ENCODE results near the gene OR2V1. TPM values are rescaled to one million over a fixed set of nuclear protein-coding genes. Genes with fewer than 3 reads are reported as not detected.
A peak's percentile ranks its signal among the peaks of the same experiment; 100 is the strongest.
"Not testable (repeated sequence)": the region's sequence is repeated elsewhere in the genome, so short reads cannot be mapped to it uniquely, and the experiment has no call there.

Gene OR2V1, protein sequence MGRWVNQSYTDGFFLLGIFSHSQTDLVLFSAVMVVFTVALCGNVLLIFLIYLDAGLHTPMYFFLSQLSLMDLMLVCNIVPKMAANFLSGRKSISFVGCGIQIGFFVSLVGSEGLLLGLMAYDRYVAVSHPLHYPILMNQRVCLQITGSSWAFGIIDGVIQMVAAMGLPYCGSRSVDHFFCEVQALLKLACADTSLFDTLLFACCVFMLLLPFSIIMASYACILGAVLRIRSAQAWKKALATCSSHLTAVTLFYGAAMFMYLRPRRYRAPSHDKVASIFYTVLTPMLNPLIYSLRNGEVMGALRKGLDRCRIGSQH
- not detected for total RNA-seq

DNA sequence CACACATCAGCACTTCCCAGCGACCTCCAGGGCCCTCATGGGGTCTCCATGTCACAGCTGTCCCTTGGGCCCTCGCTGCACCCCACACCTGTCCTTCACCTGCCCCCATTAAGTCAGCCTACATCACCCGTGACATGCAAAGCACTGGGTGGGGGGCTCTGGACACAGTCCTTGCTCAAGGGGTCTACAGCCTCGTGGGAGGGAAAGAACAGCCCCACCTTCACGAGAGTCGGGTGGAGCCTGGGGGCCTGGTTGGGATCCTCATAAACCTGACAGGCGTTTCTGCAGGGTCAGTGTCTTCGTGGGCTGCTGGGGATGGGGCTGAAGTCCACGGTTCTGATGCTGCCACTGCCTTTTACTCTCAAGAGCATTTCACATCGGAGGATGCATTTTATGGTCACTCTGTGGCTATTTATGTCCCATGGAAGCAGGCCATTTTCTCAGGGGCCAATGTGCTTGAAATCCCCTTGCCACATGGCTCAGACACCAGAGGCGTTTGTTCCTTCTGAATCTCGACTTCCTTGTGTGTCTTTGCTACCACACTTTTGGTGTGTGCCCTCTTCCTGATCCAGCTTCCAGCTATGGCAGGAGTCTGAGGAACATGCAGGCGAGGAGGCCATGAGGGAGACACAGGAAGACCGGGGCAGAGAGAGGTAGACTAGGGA is at the start of gene OR2V1:
TSS of gene OR2V1 (minus strand) at position 338 of the 665 bp plus-strand sequence. CDS start 5,865 bp downstream, outside the sequence.
- Mint-ChIP-seq H3K9me3 (no peaks in the 10 kb centered on the region), H3K27me3 (peaks cover 39% of the 10 kb centered on the region), H3K36me3 (no peaks in the 10 kb centered on the region), H3K27ac (no peak within 1 kb of the TSS), H3K4me3 (no peak within 1 kb of the TSS), H3K4me1 (no peaks in the 10 kb centered on the region)
- DNase-seq (no peak), ATAC-seq (ENCODE audit: low read depth) (no peak)
- POLR2A ChIA-PET: no interaction called here

DNA sequence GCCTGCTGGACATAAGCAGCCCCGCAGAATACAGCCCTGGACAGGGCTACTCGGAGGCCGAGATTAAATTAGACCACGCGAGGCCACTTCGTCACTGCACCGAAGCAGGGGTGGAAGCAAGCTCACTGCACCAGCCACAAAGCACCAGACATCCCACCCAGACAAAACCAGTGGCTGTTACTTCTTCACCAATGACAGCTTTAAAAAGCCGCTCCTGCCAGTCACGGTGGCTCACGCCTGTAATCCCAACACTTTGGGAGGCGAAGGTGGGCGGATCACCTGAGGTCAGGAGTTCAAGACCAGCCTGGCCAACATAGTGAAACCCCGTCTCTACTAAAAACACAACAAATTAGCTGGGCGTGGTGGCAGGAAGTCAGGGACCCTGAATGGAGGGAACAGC is 46.6 kb upstream of the OR2V1 start:
- H3K36me3 Mint-ChIP-seq; ATAC-seq (ENCODE audit: low read depth): not testable (repeated sequence)
- POLR2A ChIA-PET: interaction anchor here (1.3 kb wide), 1 partner anchor 46 kb away, joined by 5 read pairs; no protein-coding TSS in a partner anchor

DNA sequence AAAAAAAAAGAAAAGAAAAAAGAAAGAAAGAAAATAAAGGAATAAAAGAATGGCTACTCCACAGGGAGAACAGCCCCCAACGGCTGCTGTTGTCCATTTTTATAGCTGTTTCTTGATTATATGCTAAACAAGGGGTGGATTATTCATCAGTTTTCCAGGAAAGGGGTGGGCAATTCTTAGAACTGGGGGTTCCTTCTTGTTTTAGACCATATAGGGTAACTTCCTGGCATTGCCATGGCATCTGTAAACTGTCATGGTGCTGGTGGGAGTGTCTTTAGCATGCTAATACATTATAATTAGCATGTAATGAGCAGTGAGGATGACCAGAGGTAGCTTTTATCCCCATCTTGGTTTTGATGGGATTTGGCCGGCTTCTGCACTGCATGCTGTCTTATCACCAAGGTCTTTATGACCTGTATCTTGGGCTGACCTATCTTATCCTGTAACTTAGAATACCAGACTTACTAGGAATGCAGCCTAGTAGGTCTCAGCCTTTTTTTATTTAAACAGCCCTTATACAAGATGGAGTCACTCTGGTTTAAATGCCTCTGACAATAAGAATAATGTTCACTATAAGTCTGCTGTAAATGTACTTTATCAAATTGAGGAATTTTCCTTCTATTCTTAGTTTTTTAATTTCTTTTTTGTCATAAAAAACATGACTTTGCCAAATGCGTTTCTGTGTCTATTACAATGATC is 45.4 kb upstream of the OR2V1 start:
- H3K4me1 Mint-ChIP-seq: peaks cover 16% of the 10 kb centered on the region

More for the DNA sequence above, 46.6 kb upstream of the OR2V1 start:
- not testable (repeated sequence) for H3K9me3 Mint-ChIP-seq, H3K27ac Mint-ChIP-seq, DNase-seq, H3K4me3 Mint-ChIP-seq
- Mint-ChIP-seq H3K27me3 (peaks cover 11% of the 10 kb centered on the region), H3K4me1 (peaks cover 15% of the 10 kb centered on the region)

DNA sequence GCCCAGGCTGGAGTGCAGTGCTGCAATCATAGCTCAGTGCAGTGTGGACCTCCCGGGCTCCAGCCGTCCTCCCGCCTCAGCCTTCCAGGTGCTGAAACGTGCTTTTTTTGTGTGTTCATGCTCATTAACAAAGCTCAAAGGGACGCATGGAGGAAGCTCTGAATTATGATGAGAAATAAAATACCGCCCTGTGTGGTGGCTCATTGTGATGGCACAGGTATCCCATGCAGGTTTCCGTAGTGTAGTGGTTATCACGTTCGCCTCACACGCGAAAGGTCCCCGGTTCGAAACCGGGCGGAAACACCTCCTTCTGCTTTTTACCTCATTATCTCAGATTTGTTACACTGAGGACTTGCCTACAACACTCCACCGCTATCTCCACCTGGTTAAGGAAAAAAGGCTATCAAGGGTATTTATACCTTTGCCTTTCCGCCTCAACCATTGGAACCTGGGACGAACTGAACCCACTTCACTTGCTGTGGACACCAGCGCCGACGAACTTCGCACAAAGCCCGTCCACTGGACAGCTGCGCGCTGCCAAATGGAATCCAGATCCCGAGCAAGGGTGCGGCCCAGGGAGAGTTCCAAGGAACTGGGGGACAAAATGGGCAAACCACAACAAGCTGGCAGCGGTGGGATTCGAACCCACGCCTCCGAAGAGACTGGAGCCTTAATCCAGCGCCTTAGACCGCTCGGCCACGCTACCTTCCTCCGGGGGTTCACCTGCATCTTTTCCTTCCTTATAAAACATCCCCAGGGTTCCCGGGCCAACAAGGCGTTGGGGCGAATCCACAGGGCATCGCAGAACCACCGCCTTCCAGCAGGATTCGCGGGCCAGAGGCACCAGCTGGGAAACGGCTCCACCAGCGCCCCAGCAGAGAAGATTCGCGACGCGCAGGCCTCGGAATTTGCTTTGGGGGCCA is 42.7 kb upstream of the OR2V1 start:
- POLR2A ChIA-PET: interaction anchor here (0.6 to 3.4 kb wide), 13 partner anchors 9 to 342 kb away, joined by 3 to 23 read pairs (median 6); partner anchors contain the start of genes RACK1 and TRIM7
- Mint-ChIP-seq H3K36me3 (no peaks in the 10 kb centered on the region), H3K27me3 (peaks cover 18% of the 10 kb centered on the region), H3K4me3 (peak overlapping the region; percentile 97), H3K9me3 (no peaks in the 10 kb centered on the region), H3K4me1 (peaks cover 38% of the 10 kb centered on the region), H3K27ac (peak overlapping the region; percentile 98)
- ATAC-seq (ENCODE audit: low read depth) (peak; percentile 82), DNase-seq (peak; percentile 70)

More for the DNA sequence above, 45.4 kb upstream of the OR2V1 start:
- no peaks in the 10 kb centered on the region for H3K36me3 Mint-ChIP-seq
- ATAC-seq (ENCODE audit: low read depth): no peak
- H3K27ac Mint-ChIP-seq: no peak overlapping the region
- H3K27me3 Mint-ChIP-seq: peaks cover 9% of the 10 kb centered on the region
- POLR2A ChIA-PET: interaction anchor here (0.8 to 1.3 kb wide), 2 partner anchors 31 to 48 kb away, joined by 3 to 5 read pairs; no protein-coding TSS in a partner anchor
- no peak overlapping the region for H3K4me3 Mint-ChIP-seq
- DNase-seq: no peak
- no peaks in the 10 kb centered on the region for H3K9me3 Mint-ChIP-seq

DNA sequence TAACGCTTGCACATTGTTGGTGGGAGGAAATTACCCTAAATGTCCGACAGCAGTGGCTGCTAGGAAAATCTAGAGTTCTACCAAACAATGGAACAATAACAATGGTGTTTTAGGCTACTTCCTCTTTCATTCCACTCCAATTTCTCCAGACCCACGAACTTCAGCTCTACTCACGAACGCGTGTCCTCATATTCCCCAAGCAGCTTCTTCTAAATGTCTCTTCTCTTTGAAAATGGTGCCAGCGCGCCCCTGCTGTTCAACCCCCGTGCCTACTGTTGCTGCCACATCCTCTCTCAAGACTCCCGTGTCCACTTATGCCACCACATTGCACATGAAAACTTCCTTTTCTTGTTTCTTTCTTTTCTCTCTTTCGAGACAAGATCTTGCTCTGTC is 42.1 kb upstream of the OR2V1 start:
- DNase-seq: no peak
- Mint-ChIP-seq H3K36me3 (no peaks in the 10 kb centered on the region), H3K9me3 (no peaks in the 10 kb centered on the region), H3K4me1 (peaks cover 42% of the 10 kb centered on the region), H3K27me3 (peaks cover 19% of the 10 kb centered on the region), H3K4me3 (peak overlapping the region; percentile 97), H3K27ac (peak overlapping the region; percentile 98)
- ATAC-seq (ENCODE audit: low read depth): peak; percentile 45
- POLR2A ChIA-PET: interaction anchor here (0.6 to 3.4 kb wide), 13 partner anchors 9 to 342 kb away, joined by 3 to 23 read pairs (median 6); partner anchors contain the start of genes RACK1 and TRIM7

DNA sequence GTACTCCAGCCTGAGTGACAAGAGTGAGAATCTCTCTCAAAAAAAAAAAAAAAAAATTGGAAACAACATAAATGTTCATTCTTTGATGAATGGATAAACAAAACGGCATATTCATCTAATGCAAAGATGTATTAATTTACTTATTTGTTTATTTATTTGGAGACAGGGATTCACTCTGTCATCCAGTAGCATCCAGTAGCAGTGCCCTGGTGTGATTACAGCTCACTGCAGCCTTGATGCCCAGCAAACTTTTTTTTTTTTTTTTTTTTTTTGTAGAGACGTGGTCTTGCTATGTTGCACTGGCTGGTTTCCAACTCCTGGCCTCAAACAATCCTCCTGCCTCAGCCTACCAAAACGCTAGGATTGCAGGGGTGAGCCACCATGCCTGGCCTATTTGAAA is 40.8 kb upstream of the OR2V1 start:
- ATAC-seq (ENCODE audit: low read depth): no peak

DNA sequence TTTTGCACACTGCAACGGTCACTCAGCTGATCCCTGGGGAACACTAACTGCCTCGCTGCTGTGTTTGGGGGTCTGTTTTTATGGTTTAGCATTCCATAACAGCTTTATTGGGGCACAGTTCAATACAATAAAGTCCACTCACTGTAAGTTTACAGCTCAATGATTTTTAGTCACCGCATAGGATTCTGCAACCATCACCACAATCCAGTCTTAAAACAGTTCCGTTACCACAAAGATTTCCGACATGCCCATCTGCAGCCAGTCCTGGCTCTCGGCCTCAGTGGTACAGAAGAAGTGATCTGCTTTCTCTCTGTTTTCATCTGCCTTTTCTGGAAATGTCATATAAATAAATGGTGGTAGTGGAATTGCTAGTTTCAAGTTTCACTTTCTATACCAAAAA is 40.0 kb upstream of the OR2V1 start:
- POLR2A ChIA-PET: interaction anchor here (0.7 to 3.4 kb wide), 4 partner anchors 11 to 679 kb away, joined by 3 to 23 read pairs (median 4); no protein-coding TSS in a partner anchor
- Mint-ChIP-seq H3K27me3 (peaks cover 22% of the 10 kb centered on the region), H3K9me3 (no peaks in the 10 kb centered on the region), H3K4me1 (peaks cover 52% of the 10 kb centered on the region), H3K4me3 (peak overlapping the region; percentile 83), H3K36me3 (no peaks in the 10 kb centered on the region), H3K27ac (peak overlapping the region; percentile 62)
- DNase-seq: no peak
- no peak for ATAC-seq (ENCODE audit: low read depth)

More for the DNA sequence above, 40.8 kb upstream of the OR2V1 start:
- POLR2A ChIA-PET: interaction anchor here (0.7 to 3.4 kb wide), 6 partner anchors 13 to 679 kb away, joined by 3 to 23 read pairs (median 4); partner anchors contain the start of gene TRIM52
- peaks cover 18% of the 10 kb centered on the region for H3K27me3 Mint-ChIP-seq
- no peak overlapping the region for H3K27ac Mint-ChIP-seq
- peaks cover 50% of the 10 kb centered on the region for H3K4me1 Mint-ChIP-seq
- no peak for DNase-seq
- peak overlapping the region; percentile 22 for H3K4me3 Mint-ChIP-seq
- H3K36me3 Mint-ChIP-seq: no peaks in the 10 kb centered on the region
- no peaks in the 10 kb centered on the region for H3K9me3 Mint-ChIP-seq

DNA sequence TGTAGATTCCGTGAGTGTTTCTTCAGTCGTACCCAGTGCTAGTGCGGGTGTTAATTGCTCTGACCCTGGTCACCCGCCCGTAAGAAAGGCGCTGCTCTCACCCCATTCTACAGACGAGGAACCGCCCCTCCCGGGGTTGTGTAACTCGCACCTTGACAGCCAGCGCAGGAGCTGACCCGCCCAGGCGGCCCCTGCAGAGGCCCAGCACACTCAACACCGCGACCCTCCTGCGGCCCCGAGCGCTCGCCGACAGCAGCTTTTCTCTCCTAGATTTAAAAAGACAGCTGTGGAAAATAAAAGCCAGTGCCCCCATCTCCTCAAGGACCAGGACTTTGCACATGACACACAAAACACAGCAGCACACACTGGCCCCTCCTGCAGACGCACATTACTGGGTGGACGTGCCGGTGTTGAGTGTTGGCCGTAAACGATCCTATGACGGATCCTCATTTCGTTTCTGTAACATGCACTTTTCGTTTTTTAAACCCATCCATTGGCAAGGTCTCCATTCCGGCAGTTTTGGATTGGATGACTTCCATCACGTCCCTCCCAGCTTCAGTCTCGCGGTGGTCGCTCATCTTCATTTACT is 39.4 kb upstream of the OR2V1 start:
- H3K27ac Mint-ChIP-seq: peak overlapping the region; percentile 82
- peaks cover 18% of the 10 kb centered on the region for H3K27me3 Mint-ChIP-seq
- H3K9me3 Mint-ChIP-seq: no peaks in the 10 kb centered on the region
- peak overlapping the region; percentile 83 for H3K4me3 Mint-ChIP-seq
- POLR2A ChIA-PET: interaction anchor here (0.9 to 3.4 kb wide), 4 partner anchors 10 to 92 kb away, joined by 3 to 23 read pairs (median 6); no protein-coding TSS in a partner anchor
- no peaks in the 10 kb centered on the region for H3K36me3 Mint-ChIP-seq
- no peak for DNase-seq
- peaks cover 55% of the 10 kb centered on the region for H3K4me1 Mint-ChIP-seq
- no peak for ATAC-seq (ENCODE audit: low read depth)

DNA sequence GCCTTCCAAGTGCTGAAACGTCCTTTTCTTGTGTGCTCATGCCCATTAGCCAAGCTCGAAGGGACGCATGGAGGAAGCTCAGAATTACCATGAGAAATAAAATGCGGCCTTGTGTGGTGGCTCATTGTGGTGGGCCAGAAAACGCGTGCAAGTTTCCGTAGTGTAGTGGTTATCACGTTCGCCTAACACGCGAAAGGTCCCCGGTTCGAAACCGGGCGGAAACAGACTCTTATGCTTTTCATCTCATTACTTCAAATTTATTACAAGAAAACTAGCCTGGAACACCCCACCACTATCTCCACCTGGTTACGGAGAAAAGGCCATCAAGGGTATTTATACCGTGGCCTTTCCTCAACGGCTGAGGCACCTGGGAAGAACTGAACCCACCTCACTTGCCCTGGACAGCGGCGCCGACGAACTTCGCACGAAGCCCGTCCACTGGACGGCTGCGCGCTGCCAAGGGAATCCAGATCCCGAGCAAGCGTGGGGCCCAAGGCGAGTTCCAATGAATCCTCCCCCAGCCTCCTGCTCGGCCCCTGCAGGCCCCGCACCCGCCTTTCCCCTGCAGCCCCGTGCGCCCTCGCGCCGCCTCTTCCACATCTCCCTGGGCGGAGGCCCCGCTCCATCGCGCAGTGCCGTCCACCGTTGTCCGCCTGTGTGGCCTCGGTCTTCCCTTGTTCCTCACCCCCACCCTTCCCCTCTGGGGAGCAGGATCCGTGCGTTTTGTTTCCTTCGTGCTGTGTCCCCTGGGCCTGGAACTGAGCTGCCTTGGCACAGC is 38.7 kb upstream of the OR2V1 start:
- Mint-ChIP-seq H3K4me1 (peaks cover 58% of the 10 kb centered on the region), H3K27ac (peak overlapping the region; percentile 82), H3K4me3 (peak overlapping the region; percentile 83), H3K27me3 (peaks cover 18% of the 10 kb centered on the region)
- DNase-seq: peak; percentile 80
- POLR2A ChIA-PET: interaction anchor here (0.9 to 1.2 kb wide), 3 partner anchors 14 to 92 kb away, joined by 3 to 8 read pairs (median 4); no protein-coding TSS in a partner anchor
- H3K36me3 Mint-ChIP-seq, H3K9me3 Mint-ChIP-seq: not testable (repeated sequence)
- peak; percentile 32 for ATAC-seq (ENCODE audit: low read depth)

DNA sequence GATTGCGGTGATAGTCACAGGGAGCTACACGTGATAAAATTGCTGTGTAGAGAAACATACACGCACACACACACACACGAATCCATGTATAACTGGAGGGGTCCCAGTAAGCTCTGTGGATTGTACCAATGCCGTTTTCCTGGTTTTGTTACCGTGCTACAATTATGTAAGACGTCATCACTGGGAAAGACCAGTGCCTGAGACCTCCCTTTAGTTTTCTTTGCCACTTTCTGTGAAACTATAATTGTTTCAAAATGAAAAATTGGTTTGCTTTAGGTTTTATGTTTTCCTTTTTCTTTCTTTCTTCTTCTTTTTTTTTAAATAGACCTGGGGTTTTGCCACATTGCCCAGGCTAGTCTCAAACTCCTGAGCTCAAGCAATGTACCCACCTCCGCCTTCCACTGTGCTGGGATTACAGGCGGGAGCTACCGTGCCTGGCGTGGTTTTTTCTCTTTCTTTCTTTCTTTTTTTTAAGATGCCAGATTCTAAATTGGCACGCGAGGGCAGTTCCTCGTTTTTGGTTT is 37.7 kb upstream of the OR2V1 start:
- Mint-ChIP-seq H3K4me3 (peak overlapping the region; percentile 83), H3K27ac (no peak overlapping the region)

More for the DNA sequence above, 37.7 kb upstream of the OR2V1 start:
- ATAC-seq (ENCODE audit: low read depth) (no peak), DNase-seq (no peak)
- Mint-ChIP-seq H3K9me3 (no peaks in the 10 kb centered on the region), H3K27me3 (peaks cover 18% of the 10 kb centered on the region), H3K4me1 (peaks cover 62% of the 10 kb centered on the region), H3K36me3 (no peaks in the 10 kb centered on the region)
- POLR2A ChIA-PET: interaction anchor here (1.0 kb wide), 2 partner anchors 15 to 49 kb away, joined by 3 read pairs; no protein-coding TSS in a partner anchor

Measured in activated naive CD8-positive, alpha-beta T cell treated with anti-CD3 and anti-CD28 coated beads, Interleukin-2, amount 10 ng/mL, durations not matched to agents 7 days and 5 days (primary cell).